BJ (cell line): ENCODE data around the gene KCNN3. TPM values are rescaled to one million over a fixed set of nuclear protein-coding genes. Genes with fewer than 3 reads are reported as not detected.

Experiments used
- CTCF ChIA-PET: fragments of 350-600 bp; formaldehyde crosslinking; extraction: SDS; loops from one replicate; lab custom pipeline; 2021; ENCODE audit warnings: antibody characterized with exemption, inconsistent platforms; lab: Yijun Ruan, JAX
- POLR2A ChIA-PET: fragments of 300-600 bp; sonication (Branson Sonifier 250); formaldehyde crosslinking; extraction: SDS; loops from one replicate; lab custom pipeline; 2021; ENCODE audit warnings: antibody characterized with exemption; lab: Charles Lee
- DNase-seq: peaks from one replicate; pipeline ENCODE4 v3.0.0-alpha.2; 2011; ENCODE audit warnings: low read depth
- H3K27me3 ChIP-seq: 2 replicates; pipeline ENCODE4 v1.6.0; 2011; ENCODE audit warnings: low read length; ENCODE audit not compliant: control insufficient read depth, insufficient read depth
- H3K36me3 ChIP-seq: 2 replicates; pipeline ENCODE4 v1.5.1; 2011; ENCODE audit warnings: low read length; ENCODE audit not compliant: control insufficient read depth, insufficient read depth
- H3K4me3 ChIP-seq: 2 replicates; pipeline ENCODE4 v1.5.1; 2011; ENCODE audit warnings: low read depth, mild to moderate bottlenecking, control low read depth, low read length
- polyA plus RNA-seq: library from polyadenylated mRNA; depleted of rRNA; stranded (reverse); fragments of >200 nt; gene quantifications from 2 replicates; pipeline ENCODE4 v1.2.3, GENCODE V29; 2011
- TF ChIP-seq, protein P1 (sequence below): IDR thresholded peaks from 2 replicates; pipeline ENCODE4 v1.5.1; 2011; ENCODE audit warnings: low read depth, mild to moderate bottlenecking, control low read depth, inconsistent platforms, low read length, moderate library complexity; ENCODE audit not compliant: insufficient read depth

The KCNN3 gene
- polyA plus RNA-seq, 1 experiment: not detected

DNA sequence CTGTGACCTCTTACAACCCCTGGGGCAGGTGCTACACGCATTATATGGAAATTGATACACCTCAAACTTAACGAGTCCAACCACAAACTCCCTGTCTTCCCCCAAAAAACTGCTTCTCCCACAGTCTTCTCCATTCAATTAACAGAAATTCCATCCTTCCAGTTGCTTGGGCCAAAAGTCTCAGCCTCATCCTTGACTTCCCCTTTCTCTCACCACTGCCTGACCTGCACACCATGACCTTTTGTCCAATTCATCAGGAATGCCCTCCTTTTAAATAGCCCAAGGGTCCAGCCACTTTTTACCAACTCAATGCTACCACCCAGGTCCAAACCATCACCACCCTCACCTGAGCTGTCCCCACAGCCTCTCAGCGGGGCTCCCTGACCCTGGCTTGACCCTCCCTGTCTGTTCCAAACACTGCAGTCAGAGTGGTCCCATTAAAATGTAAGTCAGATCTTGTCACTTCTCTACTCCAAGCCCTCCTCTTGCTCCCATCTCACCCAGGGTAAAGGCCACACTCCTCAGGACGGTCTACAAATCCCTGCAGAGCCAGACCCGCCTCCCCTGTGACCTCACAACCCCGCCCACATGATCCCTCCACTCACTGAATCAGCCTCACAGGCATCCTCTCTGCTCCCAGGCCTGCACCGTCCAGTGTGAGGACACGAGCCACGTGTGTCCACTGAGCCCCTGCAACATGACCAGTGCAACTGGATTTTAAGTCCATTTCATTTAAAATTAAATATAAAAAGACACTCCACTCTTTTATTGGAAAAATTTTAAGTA, 18.5 kb downstream of the KCNN3 start:
- no peak for DNase-seq

DNA sequence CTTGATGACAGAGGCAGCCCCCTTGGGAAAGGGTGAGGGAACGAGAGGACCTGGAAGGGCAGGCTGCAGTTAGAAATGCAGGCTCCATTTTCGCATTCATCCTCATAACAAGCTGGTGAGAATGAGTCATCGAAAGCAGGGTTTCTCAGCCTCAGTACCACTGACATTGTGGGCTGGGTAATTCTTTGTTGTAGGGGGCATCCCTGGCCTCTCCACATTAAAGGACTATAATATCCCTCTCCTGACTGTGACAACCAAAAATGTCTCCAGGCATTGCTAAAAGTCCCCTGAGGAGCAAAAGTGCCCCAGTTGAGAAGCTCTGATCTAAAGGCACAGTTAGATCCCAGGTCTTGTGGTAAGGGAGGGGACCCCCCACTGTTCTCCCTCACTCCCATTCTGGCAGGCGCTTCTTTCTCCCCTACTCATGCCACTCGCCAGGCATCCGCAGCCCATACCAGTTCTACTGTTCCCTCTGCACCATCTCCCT, 20.4 kb downstream of the KCNN3 start:
- DNase-seq: no peak
- H3K4me3 ChIP-seq: no peak overlapping the region
- ChIA-PET CTCF (interaction anchor here (1.2 kb wide), 1 partner anchor 212 kb away, joined by 3 read pairs; no protein-coding TSS in a partner anchor), POLR2A (no interaction called here)
- peaks cover 8% of the 10 kb centered on the region for H3K27me3 ChIP-seq
- no peaks in the 10 kb centered on the region for H3K36me3 ChIP-seq
- TF ChIP-seq, protein P1, sequence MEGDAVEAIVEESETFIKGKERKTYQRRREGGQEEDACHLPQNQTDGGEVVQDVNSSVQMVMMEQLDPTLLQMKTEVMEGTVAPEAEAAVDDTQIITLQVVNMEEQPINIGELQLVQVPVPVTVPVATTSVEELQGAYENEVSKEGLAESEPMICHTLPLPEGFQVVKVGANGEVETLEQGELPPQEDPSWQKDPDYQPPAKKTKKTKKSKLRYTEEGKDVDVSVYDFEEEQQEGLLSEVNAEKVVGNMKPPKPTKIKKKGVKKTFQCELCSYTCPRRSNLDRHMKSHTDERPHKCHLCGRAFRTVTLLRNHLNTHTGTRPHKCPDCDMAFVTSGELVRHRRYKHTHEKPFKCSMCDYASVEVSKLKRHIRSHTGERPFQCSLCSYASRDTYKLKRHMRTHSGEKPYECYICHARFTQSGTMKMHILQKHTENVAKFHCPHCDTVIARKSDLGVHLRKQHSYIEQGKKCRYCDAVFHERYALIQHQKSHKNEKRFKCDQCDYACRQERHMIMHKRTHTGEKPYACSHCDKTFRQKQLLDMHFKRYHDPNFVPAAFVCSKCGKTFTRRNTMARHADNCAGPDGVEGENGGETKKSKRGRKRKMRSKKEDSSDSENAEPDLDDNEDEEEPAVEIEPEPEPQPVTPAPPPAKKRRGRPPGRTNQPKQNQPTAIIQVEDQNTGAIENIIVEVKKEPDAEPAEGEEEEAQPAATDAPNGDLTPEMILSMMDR: no peak

More for the DNA sequence above, 18.5 kb downstream of the KCNN3 start:
- Histone ChIP-seq H3K27me3 (peaks cover 6% of the 10 kb centered on the region), H3K4me3 (no peak overlapping the region), H3K36me3 (no peaks in the 10 kb centered on the region)
- TF ChIP-seq, protein P1: no peak
- ChIA-PET POLR2A (no interaction called here), CTCF (no interaction called here)

DNA sequence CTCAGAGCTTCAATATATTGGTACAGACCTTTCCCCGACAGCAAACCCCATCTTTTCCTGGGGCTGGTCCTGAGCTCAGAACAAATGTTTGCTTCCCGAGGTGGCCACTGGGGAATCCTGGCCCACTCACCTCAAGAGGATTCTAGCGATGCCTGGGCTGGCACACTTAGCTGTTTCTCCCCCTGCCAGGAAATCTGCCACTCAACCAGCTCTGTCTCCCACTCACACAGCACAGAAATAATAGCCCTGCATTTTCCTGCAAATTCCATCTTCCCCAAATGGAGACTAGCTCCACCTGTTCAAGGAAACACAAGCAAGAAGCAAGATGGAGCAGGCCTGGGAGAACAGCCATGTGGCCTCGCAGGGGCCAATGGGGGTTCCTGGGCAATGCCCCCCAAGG, 21.1 kb downstream of the KCNN3 start:
- Histone ChIP-seq H3K36me3 (no peaks in the 10 kb centered on the region), H3K4me3 (no peak overlapping the region), H3K27me3 (peaks cover 8% of the 10 kb centered on the region)
- TF ChIP-seq, protein P1: no peak
- no peak for DNase-seq
- ChIA-PET CTCF (interaction anchor here (0.6 to 1.2 kb wide), 3 partner anchors 10 to 40 kb away, joined by 3 to 4 read pairs (median 3); no protein-coding TSS in a partner anchor), POLR2A (no interaction called here)

DNA sequence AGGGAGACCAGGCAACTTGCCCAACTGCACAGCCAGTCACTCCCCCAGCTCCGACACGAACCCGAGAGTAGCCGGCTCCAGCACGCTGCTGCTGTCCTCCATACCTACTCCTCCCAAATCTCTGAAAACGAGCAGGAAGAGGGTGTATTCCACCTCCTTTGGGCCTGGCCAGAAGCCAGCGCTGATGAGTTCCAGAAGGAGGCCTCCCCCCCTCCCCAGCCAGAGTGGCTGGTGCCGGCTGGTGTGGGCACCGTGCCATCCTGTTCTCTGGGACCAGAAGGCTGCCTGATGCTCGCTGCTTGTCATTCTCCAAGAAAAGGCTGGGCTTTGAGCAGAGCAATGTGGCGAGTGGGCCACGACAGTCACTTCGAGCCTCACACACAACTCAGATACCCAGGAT, 22.2 kb downstream of the KCNN3 start:
- TF ChIP-seq, protein P1: no peak
- DNase-seq: no peak
- Histone ChIP-seq H3K36me3 (no peaks in the 10 kb centered on the region), H3K4me3 (no peak overlapping the region), H3K27me3 (peaks cover 8% of the 10 kb centered on the region)
- ChIA-PET POLR2A (no interaction called here), CTCF (interaction anchor here (1.2 kb wide), 1 partner anchor 31 kb away, joined by 3 read pairs; no protein-coding TSS in a partner anchor)

DNA sequence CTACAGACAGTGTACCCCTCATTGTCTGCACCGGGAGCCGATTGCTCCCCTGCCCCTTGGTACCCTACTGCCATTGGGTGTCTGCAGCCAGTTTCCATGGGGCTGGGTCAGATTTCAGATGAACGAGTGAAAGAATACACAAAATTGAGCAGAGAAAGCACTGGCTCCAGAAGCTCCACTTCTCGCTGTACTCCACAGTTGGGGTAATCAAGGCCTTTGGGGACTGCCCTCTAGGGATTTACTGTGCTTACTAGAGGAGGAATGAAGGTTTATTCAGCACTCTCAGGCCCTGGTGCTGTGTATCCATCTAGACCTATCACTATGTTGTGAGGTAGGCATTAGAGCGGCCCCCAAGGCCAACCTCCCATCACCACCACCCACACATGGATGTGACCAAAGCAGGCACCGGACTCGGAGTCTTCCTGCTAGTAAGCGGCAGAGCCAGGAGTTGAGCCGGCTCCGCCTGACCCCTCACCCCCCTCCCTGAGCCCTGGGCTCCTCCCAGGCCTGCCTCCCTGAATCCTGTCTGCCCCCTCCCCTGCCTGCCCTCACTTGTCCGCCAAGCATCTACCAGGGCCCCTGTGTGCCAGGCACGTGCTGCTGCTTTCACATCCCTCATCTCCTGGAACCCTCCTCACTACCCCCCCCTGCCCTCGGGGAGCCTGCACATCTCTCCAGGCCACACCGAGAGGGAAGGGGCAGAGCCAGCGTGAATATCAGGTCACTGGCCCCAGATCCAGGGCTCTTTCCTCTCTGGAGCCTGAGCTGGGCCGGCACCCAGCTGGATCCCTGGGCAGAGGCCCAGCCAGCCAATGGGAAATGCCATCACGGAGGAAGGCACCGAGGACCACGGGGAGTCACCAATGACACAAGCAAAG, 23.3 kb downstream of the KCNN3 start:
- no peaks in the 10 kb centered on the region for H3K36me3 ChIP-seq
- H3K4me3 ChIP-seq: no peak overlapping the region
- H3K27me3 ChIP-seq: peaks cover 8% of the 10 kb centered on the region
- DNase-seq: no peak
- ChIA-PET POLR2A (no interaction called here), CTCF (no interaction called here)
- TF ChIP-seq, protein P1: no peak
